AG10803 (cell line): Measurements from ENCODE around the gene CISD1.

Source experiments
- DNase-seq: peaks from one replicate; pipeline ENCODE4 v3.0.0; 2010; ENCODE audit warnings: low read depth
- H3K4me3 ChIP-seq: 2 replicates; pipeline ENCODE4 v1.5.1; 2011; ENCODE audit warnings: mild to moderate bottlenecking, low read length, control low read depth
- CTCF ChIP-seq: conservative IDR thresholded peaks from 2 replicates; pipeline ENCODE4 v1.5.1; 2011; ENCODE audit warnings: mild to moderate bottlenecking, low read length, control low read depth, inconsistent platforms

The CISD1 gene

GRCh38 chr10:58266826-58267712 is 1.9 kb upstream of the CISD1 start:
- peak overlapping the region; percentile 81 for H3K4me3 ChIP-seq
- peak; percentile 74 for DNase-seq
- no peak for TF ChIP-seq CTCF

GRCh38 chr10:58267713-58268453 is 1.1 kb upstream of the CISD1 start, which contains the start of gene IPMK:
TSS of gene IPMK (minus strand) at chr10:58267894. CDS start at chr10:58267611, 283 bp downstream.
- H3K4me3 ChIP-seq: peak within 1 kb of the TSS; percentile 83
- peak; percentile 92 for DNase-seq
- TF ChIP-seq CTCF: no peak

- no peak for TF ChIP-seq CTCF
- peak overlapping the region; percentile 83 for H3K4me3 ChIP-seq
- DNase-seq: no peak
Observed at GRCh38 chr10:58268454-58268945, 462 bp upstream of the CISD1 start.

GRCh38 chr10:58269782-58270290 is 874 bp downstream of the CISD1 start:
- no peak for TF ChIP-seq CTCF
- H3K4me3 ChIP-seq: peak overlapping the region; percentile 83
- no peak for DNase-seq

- DNase-seq: no peak
- no peak overlapping the region for H3K4me3 ChIP-seq
- TF ChIP-seq CTCF: no peak
Observed at GRCh38 chr10:58275261-58275660, 6.3 kb downstream of the CISD1 start.

GRCh38 chr10:58275908-58276307 is 6.9 kb downstream of the CISD1 start:
- no peak overlapping the region for H3K4me3 ChIP-seq
- DNase-seq: peak; percentile 23
- TF ChIP-seq CTCF: no peak
